ENCODE data around the gene ATCAY. TPM values are rescaled to one million over a fixed set of nuclear protein-coding genes. Genes with fewer than 3 reads are reported as not detected.

Gene ATCAY
- total RNA-seq, 3 donors from 2014 or later: not detected

- no peak overlapping the region for H3K4me3 Mint-ChIP-seq
- peaks cover 33% of the 10 kb centered on the region for H3K36me3 Mint-ChIP-seq (ENCODE audit: insufficient read depth)
- no peak for ATAC-seq
- DNase-seq: no peak
- no peaks in the 10 kb centered on the region for H3K9me3 Mint-ChIP-seq
- peaks cover 15% of the 10 kb centered on the region for H3K4me1 Mint-ChIP-seq (ENCODE audit: low read depth)
- no peaks in the 10 kb centered on the region for H3K27me3 Mint-ChIP-seq (ENCODE audit: low read depth)
These were observed 96.2 kb downstream of the ATCAY start for GRCh38 chr19:3976495-3977241.

Other genes with a start within 250 kb of the ATCAY start
- gene PIP5K1C, start 180.2 kb upstream of the ATCAY start, total RNA-seq: 10 to 100 TPM; 12.1 to 20.9 (median 16.7) TPM
- gene TJP3, start 172.3 kb upstream of the ATCAY start, total RNA-seq: 1 to 10 TPM in 1 of 3 donors, under 1 TPM in 2; 0.61 to 1.1 (median 0.66) TPM
- 10 to 100 TPM; 44.6 to 48.5 (median 45.4) TPM for gene APBA3, start 119.0 kb upstream of the ATCAY start, total RNA-seq
- gene MRPL54, start 118.0 kb upstream of the ATCAY start, total RNA-seq: 100 to 1,000 TPM in 2 of 3 donors, 10 to 100 TPM in 1; 95.8 to 132 (median 125) TPM
- gene RAX2, start 108.5 kb upstream of the ATCAY start, total RNA-seq: not detected
- 10 to 100 TPM; 43.1 to 87.6 (median 82.9) TPM for gene MATK, start 94.3 kb upstream of the ATCAY start, total RNA-seq
- gene ZFR2, start 11.6 kb upstream of the ATCAY start, total RNA-seq: 1 to 10 TPM in 1 of 3 donors, under 1 TPM in 2; 0.53 to 1.1 (median 0.90) TPM
- not detected for gene NMRK2, start 52.4 kb downstream of the ATCAY start, total RNA-seq
- 10 to 100 TPM; 41.6 to 44.3 (median 42.6) TPM for gene DAPK3, start 90.4 kb downstream of the ATCAY start, total RNA-seq
- 1,000 to 10,000 TPM; 3,493 to 4,080 (median 3,609) TPM for gene EEF2, start 104.8 kb downstream of the ATCAY start, total RNA-seq
- 10 to 100 TPM; 33.9 to 37.0 (median 35.3) TPM for gene PIAS4, start 127.1 kb downstream of the ATCAY start, total RNA-seq
- gene ZBTB7A, start 186.2 kb downstream of the ATCAY start, total RNA-seq: 10 to 100 TPM; 46.6 to 49.6 (median 47.4) TPM
- gene MAP2K2, start 243.4 kb downstream of the ATCAY start, total RNA-seq: 100 to 1,000 TPM; 136 to 143 (median 139) TPM

All from activated T-cell treated with anti-CD3 and anti-CD28 coated beads, Interleukin-2, amount 50 U/mL, for 4 hours (primary cell).